Choroid plexus epithelial cell (primary cell): ENCODE results near the gene KCNK15.

Experiments
- DNase-seq: peaks from one replicate; pipeline ENCODE4 v3.0.0-alpha.2; 2010; ENCODE audit warnings: low read depth
- H3K4me3 ChIP-seq: 2 replicates; pipeline ENCODE4 v1.5.1; 2011; ENCODE audit warnings: low read depth, mild to moderate bottlenecking, control low read depth, low read length, moderate library complexity
- TF ChIP-seq, protein P1 (sequence below): conservative IDR thresholded peaks from 2 replicates; pipeline ENCODE4 v1.5.1; 2011; ENCODE audit warnings: low read depth, mild to moderate bottlenecking, control low read depth, inconsistent platforms, low read length, moderate library complexity

Gene KCNK15

DNA sequence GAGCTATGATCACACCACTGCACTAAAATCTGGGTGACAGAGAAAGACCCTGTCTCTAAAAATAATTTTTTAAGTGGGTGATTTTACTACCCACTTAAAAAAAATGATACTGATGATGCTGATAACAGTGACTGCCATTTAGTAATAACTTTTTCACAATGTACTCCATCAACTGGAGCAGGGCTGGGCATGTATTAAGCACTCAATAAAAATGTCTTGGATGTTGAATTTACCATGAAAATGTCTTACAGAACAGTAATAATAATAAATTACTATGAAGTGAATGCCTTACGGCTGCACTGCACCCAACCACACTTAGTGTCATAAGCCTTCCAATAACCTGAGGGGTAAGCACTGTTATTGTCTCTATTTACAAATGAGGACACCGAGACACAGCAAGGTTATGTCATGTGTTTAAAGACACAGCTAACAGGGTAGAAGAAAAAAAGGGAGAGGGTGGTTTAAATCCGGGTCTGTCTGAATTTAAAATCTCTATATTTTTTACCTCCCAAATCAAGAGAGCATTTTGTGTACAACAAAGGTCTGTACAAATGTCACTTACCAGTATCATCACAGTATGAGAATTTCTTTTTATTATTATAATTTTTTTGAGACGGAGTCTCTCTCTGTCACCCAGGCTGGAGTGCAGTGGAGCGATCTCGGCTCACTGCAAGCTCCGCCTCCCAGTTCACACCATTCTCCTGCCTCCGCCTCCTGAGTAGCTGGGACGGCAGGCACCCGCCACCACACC is 43.2 kb downstream of the KCNK15 start:
- DNase-seq, result no peak
- TF ChIP-seq, protein P1, sequence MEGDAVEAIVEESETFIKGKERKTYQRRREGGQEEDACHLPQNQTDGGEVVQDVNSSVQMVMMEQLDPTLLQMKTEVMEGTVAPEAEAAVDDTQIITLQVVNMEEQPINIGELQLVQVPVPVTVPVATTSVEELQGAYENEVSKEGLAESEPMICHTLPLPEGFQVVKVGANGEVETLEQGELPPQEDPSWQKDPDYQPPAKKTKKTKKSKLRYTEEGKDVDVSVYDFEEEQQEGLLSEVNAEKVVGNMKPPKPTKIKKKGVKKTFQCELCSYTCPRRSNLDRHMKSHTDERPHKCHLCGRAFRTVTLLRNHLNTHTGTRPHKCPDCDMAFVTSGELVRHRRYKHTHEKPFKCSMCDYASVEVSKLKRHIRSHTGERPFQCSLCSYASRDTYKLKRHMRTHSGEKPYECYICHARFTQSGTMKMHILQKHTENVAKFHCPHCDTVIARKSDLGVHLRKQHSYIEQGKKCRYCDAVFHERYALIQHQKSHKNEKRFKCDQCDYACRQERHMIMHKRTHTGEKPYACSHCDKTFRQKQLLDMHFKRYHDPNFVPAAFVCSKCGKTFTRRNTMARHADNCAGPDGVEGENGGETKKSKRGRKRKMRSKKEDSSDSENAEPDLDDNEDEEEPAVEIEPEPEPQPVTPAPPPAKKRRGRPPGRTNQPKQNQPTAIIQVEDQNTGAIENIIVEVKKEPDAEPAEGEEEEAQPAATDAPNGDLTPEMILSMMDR, result no peak
- no peak overlapping the region for H3K4me3 ChIP-seq

DNA sequence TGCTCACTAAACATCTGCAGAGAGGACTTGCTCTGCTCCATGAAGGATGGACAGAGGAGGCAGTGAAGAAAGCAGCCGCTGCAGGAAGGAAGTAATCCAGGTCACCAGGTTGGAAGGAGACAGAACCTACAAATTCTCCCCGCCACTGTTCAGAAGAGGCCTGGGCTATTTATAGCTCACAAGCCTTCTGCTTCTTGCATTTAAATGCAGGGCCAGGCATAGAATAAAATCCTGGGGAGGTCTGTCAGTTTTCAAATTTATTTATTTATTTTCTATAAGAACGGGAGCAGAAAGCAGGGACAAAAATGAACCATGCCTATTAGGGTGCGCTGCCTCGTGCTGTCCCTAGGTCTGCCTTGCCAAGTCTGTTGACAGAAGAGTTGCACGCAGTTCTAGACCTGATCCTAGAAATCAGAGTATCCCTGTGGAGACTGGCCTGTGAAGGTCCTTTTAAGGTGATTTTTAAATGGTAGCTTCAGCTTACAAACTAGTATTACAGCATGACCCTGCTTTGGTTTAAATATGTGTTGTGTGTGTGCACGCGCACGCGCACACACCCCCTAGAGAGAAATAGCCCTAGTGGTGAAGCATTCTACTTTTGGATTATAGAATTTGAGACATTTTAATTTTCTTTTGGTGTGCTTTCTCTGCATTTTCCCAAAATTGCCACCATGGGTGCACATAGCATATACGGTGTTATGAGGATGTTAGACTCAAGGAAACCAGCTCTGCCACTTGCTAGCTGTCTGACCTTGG is 45.2 kb downstream of the KCNK15 start:
- TF ChIP-seq, protein P1, result no peak
- H3K4me3 ChIP-seq, result no peak overlapping the region
- DNase-seq, result no peak

DNA sequence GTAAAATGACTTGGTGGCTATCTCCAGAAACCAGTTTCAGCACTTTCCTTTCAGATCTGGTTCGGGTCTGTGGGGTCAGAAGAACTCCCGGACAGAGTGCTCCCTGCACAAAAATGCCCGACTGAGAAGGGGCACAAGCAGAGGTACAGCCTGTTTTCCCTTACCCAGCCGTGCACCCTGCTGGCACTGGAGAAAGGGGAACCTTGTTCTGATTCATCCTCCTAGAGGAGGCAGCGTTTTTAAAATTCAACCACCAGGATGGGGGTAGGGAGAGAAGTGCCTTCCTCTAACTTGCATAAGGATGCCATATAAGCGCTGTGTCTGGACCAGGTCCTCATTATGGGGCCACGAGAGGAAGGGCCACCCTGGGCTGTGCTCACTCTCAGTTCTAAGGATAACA is 47.1 kb downstream of the KCNK15 start:
- DNase-seq, result no peak
- no peak overlapping the region for H3K4me3 ChIP-seq
- TF ChIP-seq, protein P1, result no peak

DNA sequence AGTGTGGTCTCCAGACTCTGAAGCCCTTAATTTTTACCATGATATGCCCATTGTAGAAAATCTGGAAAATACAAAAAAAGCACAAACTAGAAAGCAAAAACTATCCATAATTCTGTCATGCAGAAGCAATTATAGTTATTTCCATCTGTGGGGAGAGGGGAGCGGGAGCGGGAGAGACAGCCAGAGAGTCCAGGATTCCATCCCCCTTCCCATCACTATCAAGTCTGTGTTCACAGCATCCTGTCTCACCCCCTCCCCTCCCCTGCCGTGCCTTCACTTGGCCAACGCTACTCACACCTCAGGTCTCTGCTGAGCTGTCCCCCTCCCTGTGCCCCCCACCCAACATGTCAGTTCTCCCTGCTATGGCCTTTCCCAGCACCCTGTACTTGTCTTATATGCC is 50.2 kb downstream of the KCNK15 start:
- no peak for DNase-seq
- TF ChIP-seq, protein P1, result no peak
- no peak overlapping the region for H3K4me3 ChIP-seq

DNA sequence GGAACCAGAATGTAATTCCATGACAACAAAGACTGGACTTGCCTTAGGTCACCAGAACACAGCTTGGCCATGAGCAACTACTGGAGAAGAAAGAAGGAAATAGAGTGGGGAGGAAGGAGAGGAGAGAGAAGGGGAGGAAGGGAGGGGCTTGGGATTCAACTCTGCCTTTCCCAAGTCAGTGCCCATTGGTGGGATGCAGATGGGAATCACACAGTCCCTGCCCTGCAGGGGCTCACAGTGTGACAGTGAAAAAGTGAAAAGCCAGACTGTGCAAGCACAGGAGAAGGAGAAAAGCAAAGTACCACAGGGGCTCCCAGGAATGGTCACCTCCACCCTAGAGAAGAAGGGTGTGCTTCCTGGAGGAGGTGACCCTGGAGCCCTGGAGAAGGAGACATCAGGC is 50.6 kb downstream of the KCNK15 start:
- H3K4me3 ChIP-seq, result no peak overlapping the region
- no peak for DNase-seq
- TF ChIP-seq, protein P1, result no peak

DNA sequence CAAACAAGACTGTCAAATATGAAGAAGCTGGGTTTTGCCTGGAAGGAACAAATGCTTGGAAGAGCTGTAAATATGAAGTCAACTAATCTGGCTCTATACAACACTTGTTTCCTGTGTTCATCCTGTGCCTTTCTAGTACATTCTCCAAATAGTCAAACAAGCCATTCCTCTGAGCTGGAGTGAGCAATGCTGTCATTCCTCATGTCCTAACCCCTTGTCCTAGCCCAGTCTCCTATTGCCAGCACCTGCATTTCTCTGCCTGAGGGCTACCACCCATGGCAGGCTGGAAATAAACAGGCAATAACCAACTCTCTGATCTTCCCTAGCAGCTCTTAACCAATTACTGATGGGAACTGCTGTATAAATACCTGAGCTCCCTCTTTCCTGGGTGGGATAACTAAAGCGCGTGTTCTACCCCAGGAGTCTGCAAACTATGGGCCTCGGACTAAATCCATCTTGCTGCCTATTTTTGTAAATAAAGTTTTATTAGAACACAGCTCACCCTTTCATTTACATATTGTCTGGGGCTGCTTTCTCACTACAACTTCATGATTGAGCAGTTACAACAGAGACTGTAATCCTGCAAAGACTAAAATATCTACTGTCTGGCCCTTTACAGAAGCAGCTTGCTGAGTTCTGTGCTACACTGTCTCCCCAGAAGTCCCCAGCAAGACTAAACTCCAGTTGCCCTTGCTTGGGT is 51.2 kb downstream of the KCNK15 start:
- DNase-seq, result no peak
- no peak overlapping the region for H3K4me3 ChIP-seq
- TF ChIP-seq, protein P1, result no peak
